Measurements from ENCODE around the gene SCN2A. TPM values are rescaled to one million over a fixed set of nuclear protein-coding genes. Genes with fewer than 3 reads are reported as not detected.

Gene SCN2A
- total RNA-seq, 1 experiment from 2014 or later, result not detected

GRCh38 chr2:165428926-165429325 lies 189.7 kb downstream of the SCN2A start:
- no peaks in the 10 kb centered on the region; the same call in 1 of the 2 replicates for H3K9me3 ChIP-seq
- ChIA-PET POLR2A (no interaction called here), CTCF (no interaction called here)
- no peak overlapping the region for H3K4me3 Mint-ChIP-seq (ENCODE audit: unreplicated experiment)
- DNase-seq, result no peak
- no peaks in the 10 kb centered on the region for H3K36me3 Mint-ChIP-seq (ENCODE audit: insufficient read depth, unreplicated experiment)
- no peaks in the 10 kb centered on the region for H3K27me3 ChIP-seq (replicated peaks; ENCODE audit: control insufficient read depth, insufficient read depth, low read length)
- TF ChIP-seq CTCF (IDR thresholded peaks at IDR 0.05; ENCODE audit: insufficient read depth in 1 of 2, low read depth in 1 of 2, low read length in 1 of 2, severe bottlenecking in 1 of 2, unreplicated experiment in 1 of 2), result no peak
- intact Hi-C loops (cut with micrococcal nuclease; ENCODE audit: unreplicated experiment), result no loop called here
- no peak overlapping the region for H3K27ac Mint-ChIP-seq (ENCODE audit: unreplicated experiment)
- 0 out of 2 replicates have a peak, but pooled peaks cover 5% of the 10 kb centered on the region for H3K4me1 ChIP-seq
- H3K4me3 ChIP-seq (ENCODE audit: low read depth, low read length), result no peak overlapping the region
- peaks cover 4% of the 10 kb centered on the region for H3K9me3 Mint-ChIP-seq (ENCODE audit: unreplicated experiment)
- H3K27me3 Mint-ChIP-seq (ENCODE audit: insufficient read depth, unreplicated experiment), result no peaks in the 10 kb centered on the region
- H3K36me3 ChIP-seq (ENCODE audit: control insufficient read depth, insufficient read depth, low read length), result no peaks in the 10 kb centered on the region
- H3K4me1 Mint-ChIP-seq (ENCODE audit: low read depth, unreplicated experiment), result no peaks in the 10 kb centered on the region
- no TSS peak for BruUV-seq (replicated peaks)

- Histone ChIP-seq H3K4me1 (peaks cover 17% of the 10 kb centered on the region), H3K4me3 (ENCODE audit: low read depth, low read length) (no peak overlapping the region), H3K27me3 (replicated peaks; ENCODE audit: control insufficient read depth, insufficient read depth, low read length) (no peaks in the 10 kb centered on the region), H3K9me3 (no peaks in the 10 kb centered on the region; the same call in 1 of the 2 replicates), H3K36me3 (ENCODE audit: control insufficient read depth, insufficient read depth, low read length) (no peaks in the 10 kb centered on the region)
- no peaks in the 10 kb centered on the region for H3K9me3 Mint-ChIP-seq (ENCODE audit: unreplicated experiment)
- POLR2A ChIA-PET, result no interaction called here
- no peak for TF ChIP-seq CTCF (IDR thresholded peaks at IDR 0.05; ENCODE audit: insufficient read depth in 1 of 2, low read depth in 1 of 2, low read length in 1 of 2, severe bottlenecking in 1 of 2, unreplicated experiment in 1 of 2)
- H3K4me1 Mint-ChIP-seq (ENCODE audit: low read depth, unreplicated experiment), result peaks cover 4% of the 10 kb centered on the region
- H3K4me3 Mint-ChIP-seq (ENCODE audit: unreplicated experiment), result no peak overlapping the region
- BruUV-seq (replicated peaks), result no TSS peak
- H3K36me3 Mint-ChIP-seq (ENCODE audit: insufficient read depth, unreplicated experiment), result peaks cover 2% of the 10 kb centered on the region
- intact Hi-C loops (cut with micrococcal nuclease; ENCODE audit: unreplicated experiment), result no loop called here
- H3K27me3 Mint-ChIP-seq (ENCODE audit: insufficient read depth, unreplicated experiment), result no peaks in the 10 kb centered on the region
- H3K27ac Mint-ChIP-seq (ENCODE audit: unreplicated experiment), result no peak overlapping the region
- DNase-seq, result no peak
- CTCF ChIA-PET, result no interaction called here
These were observed 191.8 kb downstream of the SCN2A start for GRCh38 chr2:165431014-165431413.

DNA sequence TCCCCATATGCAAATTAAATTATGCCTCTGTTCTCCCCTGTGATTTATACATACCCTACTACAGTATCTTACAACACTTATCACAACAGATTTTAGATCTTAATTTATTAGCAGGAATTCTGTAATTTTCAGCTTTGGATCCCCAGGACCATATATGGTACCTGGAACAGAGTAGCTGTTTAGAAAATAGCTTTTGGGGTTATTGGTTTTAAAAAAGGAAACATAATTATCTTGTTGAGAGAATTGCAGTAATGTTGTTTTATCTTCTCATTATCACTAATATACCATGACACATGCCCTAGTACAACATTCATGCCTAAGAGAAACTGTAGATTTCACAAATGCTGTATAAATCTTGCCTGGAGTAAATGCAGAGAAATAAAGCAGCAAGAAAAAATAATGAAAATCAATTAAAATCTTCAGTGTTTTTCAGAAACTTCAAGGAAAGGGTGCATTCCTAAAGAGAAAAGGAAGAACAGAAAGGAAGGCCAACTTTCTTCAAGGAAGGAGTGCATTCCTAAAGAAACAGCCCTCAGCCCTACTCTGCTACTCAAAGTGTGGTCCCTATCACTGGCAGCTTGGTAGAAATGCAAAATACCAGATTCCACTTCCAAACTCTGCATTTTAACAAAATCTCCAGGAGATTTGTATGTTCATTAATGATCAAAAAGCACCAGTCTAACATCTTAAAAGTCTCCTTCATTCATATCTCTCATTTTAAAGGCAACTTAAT lies 193.2 kb downstream of the SCN2A start:
- Mint-ChIP-seq H3K4me1 (ENCODE audit: low read depth, unreplicated experiment) (peaks cover 7% of the 10 kb centered on the region), H3K9me3 (ENCODE audit: unreplicated experiment) (no peaks in the 10 kb centered on the region), H3K27me3 (ENCODE audit: insufficient read depth, unreplicated experiment) (no peaks in the 10 kb centered on the region), H3K36me3 (ENCODE audit: insufficient read depth, unreplicated experiment) (peaks cover 4% of the 10 kb centered on the region), H3K4me3 (ENCODE audit: unreplicated experiment) (no peak overlapping the region), H3K27ac (ENCODE audit: unreplicated experiment) (no peak overlapping the region)
- ChIA-PET POLR2A (no interaction called here), CTCF (no interaction called here)
- BruUV-seq (replicated peaks), result no TSS peak
- Histone ChIP-seq H3K9me3 (no peaks in the 10 kb centered on the region; the same call in 1 of the 2 replicates), H3K36me3 (ENCODE audit: control insufficient read depth, insufficient read depth, low read length) (no peaks in the 10 kb centered on the region), H3K4me3 (ENCODE audit: low read depth, low read length) (no peak overlapping the region), H3K27me3 (replicated peaks; ENCODE audit: control insufficient read depth, insufficient read depth, low read length) (no peaks in the 10 kb centered on the region), H3K4me1 (peaks cover 25% of the 10 kb centered on the region)
- TF ChIP-seq CTCF (IDR thresholded peaks at IDR 0.05; ENCODE audit: insufficient read depth in 1 of 2, low read depth in 1 of 2, low read length in 1 of 2, severe bottlenecking in 1 of 2, unreplicated experiment in 1 of 2), result no peak
- intact Hi-C loops (cut with micrococcal nuclease; ENCODE audit: unreplicated experiment), result no loop called here
- no peak for DNase-seq

Measured in Caco-2 (cell line).